ENCODE data around the gene MYBPH.

GRCh38 chr1:203187689-203188264 is 12.2 kb upstream of the MYBPH start:
- TF ChIP-seq CTCF (IDR thresholded peaks at IDR 0.05), result no peak
- TF ChIP-seq ZFX (IDR thresholded peaks at IDR 0.05; ENCODE audit: borderline replicate concordance), result no peak
